ENCODE data around the gene CLDN1. TPM values are rescaled to one million over a fixed set of nuclear protein-coding genes. Genes with fewer than 3 reads are reported as not detected.

Gene CLDN1
- total RNA-seq, 1 donor from 2014 or later: 11.4 TPM

- Mint-ChIP-seq H3K4me1 (peaks cover 6% of the 10 kb centered on the region), H3K27ac (no peak overlapping the region), H3K9me3 (peaks cover 9% of the 10 kb centered on the region), H3K4me3 (no peak overlapping the region), H3K27me3 (ENCODE audit: low read depth) (no peaks in the 10 kb centered on the region), H3K36me3 (no peaks in the 10 kb centered on the region)
- no peak for DNase-seq (ENCODE audit: low spot score in 2 of 2, unreplicated experiment in 2 of 2)
- no peak for TF ChIP-seq CTCF (IDR thresholded peaks at IDR 0.05; ENCODE audit: unreplicated experiment)
These were observed 55.9 kb downstream of the CLDN1 start for GRCh38 chr3:190266265-190266912.

DNA sequence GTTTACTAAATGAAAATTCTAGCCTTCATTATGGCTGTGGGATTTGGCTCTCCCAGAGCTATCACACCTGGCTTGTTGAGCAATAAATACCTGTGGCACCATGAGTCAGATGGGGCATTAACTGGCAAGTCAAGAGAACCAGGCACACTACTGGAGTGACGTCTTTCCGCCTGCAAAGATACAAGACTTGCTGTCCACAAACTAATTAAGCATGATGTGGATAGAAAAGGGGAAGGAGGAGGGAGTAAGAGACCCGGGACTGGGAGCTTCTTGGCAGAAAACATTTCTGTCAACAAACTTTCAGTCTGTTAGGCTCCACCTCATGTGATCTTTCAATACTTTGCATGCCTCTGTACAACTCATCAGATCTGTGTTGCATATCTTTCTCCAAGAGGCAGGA, 56.5 kb downstream of the CLDN1 start:
- H3K36me3 Mint-ChIP-seq: no peaks in the 10 kb centered on the region
- no peak for TF ChIP-seq CTCF (IDR thresholded peaks at IDR 0.05; ENCODE audit: unreplicated experiment)
- peaks cover 6% of the 10 kb centered on the region for H3K4me1 Mint-ChIP-seq
- no peak overlapping the region for H3K4me3 Mint-ChIP-seq
- no peak overlapping the region for H3K27ac Mint-ChIP-seq
- peaks cover 7% of the 10 kb centered on the region for H3K9me3 Mint-ChIP-seq
- no peaks in the 10 kb centered on the region for H3K27me3 Mint-ChIP-seq (ENCODE audit: low read depth)
- no peak for DNase-seq (ENCODE audit: low spot score in 2 of 2, unreplicated experiment in 2 of 2)

DNA sequence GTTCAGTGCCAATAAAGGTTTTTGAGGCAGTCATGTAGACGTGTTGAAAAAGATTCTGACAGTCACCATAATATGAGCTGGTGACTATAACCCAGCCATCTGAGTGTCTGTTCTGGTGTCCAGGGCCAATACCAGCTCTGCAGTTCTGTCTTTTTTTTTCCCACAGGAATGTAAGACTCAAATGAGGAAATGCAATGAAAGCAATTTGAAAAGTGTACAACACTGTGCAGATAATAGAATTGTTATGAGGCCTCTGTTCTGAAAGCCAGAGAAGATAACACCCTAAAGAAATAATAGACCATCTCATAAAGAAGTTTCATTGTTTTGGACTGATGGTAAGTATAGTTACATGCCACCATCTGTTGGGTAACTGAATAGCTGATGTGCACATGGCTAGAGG, 57.1 kb downstream of the CLDN1 start:
- H3K27me3 Mint-ChIP-seq (ENCODE audit: low read depth): no peaks in the 10 kb centered on the region
- no peak overlapping the region for H3K4me3 Mint-ChIP-seq
- no peak for TF ChIP-seq CTCF (IDR thresholded peaks at IDR 0.05; ENCODE audit: unreplicated experiment)
- H3K36me3 Mint-ChIP-seq: no peaks in the 10 kb centered on the region
- peaks cover 4% of the 10 kb centered on the region for H3K9me3 Mint-ChIP-seq
- no peak for DNase-seq (ENCODE audit: low spot score in 2 of 2, unreplicated experiment in 2 of 2)
- peaks cover 6% of the 10 kb centered on the region for H3K4me1 Mint-ChIP-seq
- no peak overlapping the region for H3K27ac Mint-ChIP-seq

DNA sequence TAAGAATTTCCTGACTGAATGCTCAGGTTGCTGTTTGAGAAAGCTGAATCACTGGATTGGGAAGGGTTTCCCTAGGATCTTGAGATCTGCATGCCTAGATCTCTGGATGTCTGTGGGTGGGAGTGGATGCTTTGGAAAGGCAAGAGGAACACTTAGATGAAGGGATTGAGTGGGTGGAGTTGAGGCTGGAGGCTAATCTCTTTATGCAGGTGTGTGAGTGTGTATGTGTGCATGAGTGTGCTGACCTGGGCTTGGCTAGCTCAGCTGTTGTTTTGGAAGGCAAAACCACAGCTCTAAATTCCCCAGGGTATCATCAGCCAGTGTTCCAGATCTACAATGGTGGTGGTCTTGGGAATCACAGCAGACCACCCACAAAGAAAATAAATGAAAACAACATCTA, 60.5 kb downstream of the CLDN1 start:
- no peak overlapping the region for H3K4me3 Mint-ChIP-seq
- H3K9me3 Mint-ChIP-seq: no peaks in the 10 kb centered on the region
- peaks cover 12% of the 10 kb centered on the region for H3K4me1 Mint-ChIP-seq
- H3K27ac Mint-ChIP-seq: no peak overlapping the region
- no peak for DNase-seq (ENCODE audit: low spot score in 2 of 2, unreplicated experiment in 2 of 2)
- no peaks in the 10 kb centered on the region for H3K36me3 Mint-ChIP-seq
- no peak for TF ChIP-seq CTCF (IDR thresholded peaks at IDR 0.05; ENCODE audit: unreplicated experiment)
- no peaks in the 10 kb centered on the region for H3K27me3 Mint-ChIP-seq (ENCODE audit: low read depth)

DNA sequence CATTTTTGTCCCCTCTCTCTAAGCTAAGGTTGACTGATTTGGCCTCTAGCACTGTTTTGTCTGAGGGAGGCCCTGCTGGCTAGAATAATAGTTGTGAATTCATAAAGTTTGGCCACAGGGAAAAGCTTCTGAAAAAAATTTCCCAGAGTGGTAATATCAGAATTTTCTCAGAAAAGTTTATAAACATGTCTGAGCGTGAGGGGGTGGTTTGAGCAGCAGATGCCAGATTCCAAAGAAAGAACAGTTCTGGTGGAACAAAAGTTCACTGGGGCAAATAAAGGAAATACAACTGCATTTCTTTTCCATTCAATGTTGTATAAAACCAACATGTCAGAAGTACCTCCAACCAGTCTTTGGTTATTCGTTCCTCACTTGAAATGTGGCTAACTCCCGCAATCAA, 61.2 kb downstream of the CLDN1 start:
- no peak for DNase-seq (ENCODE audit: low spot score in 2 of 2, unreplicated experiment in 2 of 2)
- Mint-ChIP-seq H3K36me3 (no peaks in the 10 kb centered on the region), H3K4me3 (no peak overlapping the region), H3K27me3 (ENCODE audit: low read depth) (no peaks in the 10 kb centered on the region), H3K27ac (no peak overlapping the region), H3K9me3 (no peaks in the 10 kb centered on the region), H3K4me1 (peaks cover 11% of the 10 kb centered on the region)
- no peak for TF ChIP-seq CTCF (IDR thresholded peaks at IDR 0.05; ENCODE audit: unreplicated experiment)

DNA sequence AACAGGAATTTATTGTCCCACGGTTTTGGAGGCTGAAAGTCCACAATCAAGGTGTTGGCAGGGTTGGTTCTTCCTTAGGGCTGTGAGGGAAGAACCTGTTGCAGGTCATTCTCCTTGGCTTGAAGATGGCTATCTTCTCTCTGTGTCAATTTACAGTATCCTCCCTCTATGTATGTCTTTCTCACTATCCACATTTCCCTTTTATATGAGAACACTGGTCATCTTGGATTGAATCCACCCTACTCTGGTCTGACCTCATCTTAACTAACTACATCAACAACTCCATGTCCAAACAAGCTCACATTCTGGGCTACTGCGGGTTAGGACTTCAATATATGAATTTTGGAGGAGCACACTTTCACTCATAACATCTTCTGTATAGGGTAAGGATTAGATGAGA, 61.9 kb downstream of the CLDN1 start:
- no peaks in the 10 kb centered on the region for H3K36me3 Mint-ChIP-seq
- peaks cover 7% of the 10 kb centered on the region for H3K4me1 Mint-ChIP-seq
- no peak for TF ChIP-seq CTCF (IDR thresholded peaks at IDR 0.05; ENCODE audit: unreplicated experiment)

More for the DNA sequence above, 61.9 kb downstream of the CLDN1 start:
- no peaks in the 10 kb centered on the region for H3K9me3 Mint-ChIP-seq
- no peak overlapping the region for H3K27ac Mint-ChIP-seq
- DNase-seq (ENCODE audit: low spot score in 2 of 2, unreplicated experiment in 2 of 2): no peak
- H3K4me3 Mint-ChIP-seq: no peak overlapping the region
- no peaks in the 10 kb centered on the region for H3K27me3 Mint-ChIP-seq (ENCODE audit: low read depth)

Data from mesothelial cell of epicardium (in vitro differentiated cells).